GM19463 (cell line): ENCODE data around the gene NEUROG1.

Experiments used
- ATAC-seq: cut with Tn5 transposase; IDR thresholded peaks from one replicate; pipeline ENCODE4 v1.9.1; 2021; ENCODE audit warnings: mild to moderate bottlenecking, moderate library complexity; ENCODE audit not compliant: unreplicated experiment

NEUROG1 gene

GRCh38 chr5:135565266-135565665 lies 29.5 kb upstream of the NEUROG1 start:
- ATAC-seq = no peak

DNA sequence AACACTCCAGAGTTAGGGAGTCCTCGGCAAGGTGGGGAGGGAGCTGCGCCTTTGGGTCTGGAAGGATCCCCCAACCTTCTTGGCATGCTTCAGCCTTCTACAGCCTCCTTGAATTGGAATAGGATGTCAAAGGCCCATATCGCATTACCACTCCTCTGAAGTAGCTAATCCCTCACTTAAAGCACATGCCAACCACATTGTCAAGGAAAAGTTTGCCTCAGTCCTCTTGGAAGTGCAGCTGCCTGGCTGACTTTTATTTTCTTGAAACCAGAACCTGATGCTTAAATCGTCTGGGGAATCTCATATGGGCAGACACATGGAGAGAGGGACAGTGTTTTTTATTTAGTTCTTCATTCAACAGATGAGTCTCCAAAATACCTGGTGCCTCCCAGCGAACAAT lies 28.6 kb upstream of the NEUROG1 start:
- no peak for ATAC-seq

DNA sequence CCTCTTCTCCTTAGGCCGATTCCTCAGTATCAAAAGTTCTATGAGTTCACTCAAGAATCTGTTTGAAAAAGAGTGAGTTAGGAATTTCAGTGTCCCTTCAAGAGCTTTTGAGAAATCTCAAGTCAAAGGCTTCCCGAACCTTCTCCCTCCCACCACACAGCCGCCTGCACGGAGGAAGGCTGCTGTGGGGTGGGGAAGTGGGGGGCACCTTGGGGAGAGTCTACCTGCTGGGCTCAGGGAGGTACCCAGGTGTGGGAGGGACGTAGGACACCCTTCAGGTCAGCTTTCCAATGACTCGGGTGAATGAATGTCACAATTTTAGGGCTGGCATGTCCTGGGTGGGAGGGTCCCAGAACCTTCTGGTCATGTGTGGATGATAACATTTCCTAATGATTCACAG lies 25.5 kb upstream of the NEUROG1 start:
- no peak for ATAC-seq

DNA sequence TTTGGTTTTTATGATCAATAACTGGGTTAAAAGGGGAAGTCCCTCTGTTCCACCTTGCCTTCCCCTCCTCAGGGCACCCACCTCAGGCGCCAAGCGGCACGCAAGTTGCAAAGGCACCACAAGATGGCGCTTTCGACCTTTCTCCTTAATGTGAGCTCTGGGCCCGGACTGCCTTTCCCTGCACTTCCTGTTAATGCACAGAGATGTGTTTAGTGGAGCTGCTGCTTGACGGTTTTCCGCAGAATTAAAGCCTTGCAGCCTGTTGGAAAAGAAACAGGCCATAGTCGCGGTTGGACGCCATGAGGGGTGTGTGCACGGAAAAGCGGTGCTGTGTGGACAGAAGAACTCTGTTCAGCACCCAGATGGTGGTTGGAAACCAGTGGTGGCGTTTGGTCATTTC lies 25.1 kb upstream of the NEUROG1 start:
- ATAC-seq = peak; percentile 98

DNA sequence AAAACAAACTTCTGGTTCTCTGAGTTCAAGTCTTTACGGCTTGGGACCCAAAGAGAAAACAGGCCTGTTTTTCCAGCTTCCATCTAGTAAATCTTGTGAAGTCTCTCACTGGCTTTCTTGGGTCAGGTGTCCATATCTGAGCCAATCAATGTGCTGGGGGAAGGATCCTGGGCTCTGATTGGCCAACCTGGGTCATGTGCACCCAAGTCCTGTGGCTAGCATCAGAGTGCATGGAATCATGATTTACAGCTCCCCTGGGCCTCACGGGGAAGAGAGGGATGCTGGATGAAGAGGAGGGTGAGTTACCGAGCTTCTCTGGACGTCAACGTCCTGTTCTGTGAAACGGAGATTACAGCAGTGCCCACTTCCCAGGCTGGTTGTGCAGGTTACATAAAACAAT lies 23.6 kb upstream of the NEUROG1 start:
- no peak for ATAC-seq

DNA sequence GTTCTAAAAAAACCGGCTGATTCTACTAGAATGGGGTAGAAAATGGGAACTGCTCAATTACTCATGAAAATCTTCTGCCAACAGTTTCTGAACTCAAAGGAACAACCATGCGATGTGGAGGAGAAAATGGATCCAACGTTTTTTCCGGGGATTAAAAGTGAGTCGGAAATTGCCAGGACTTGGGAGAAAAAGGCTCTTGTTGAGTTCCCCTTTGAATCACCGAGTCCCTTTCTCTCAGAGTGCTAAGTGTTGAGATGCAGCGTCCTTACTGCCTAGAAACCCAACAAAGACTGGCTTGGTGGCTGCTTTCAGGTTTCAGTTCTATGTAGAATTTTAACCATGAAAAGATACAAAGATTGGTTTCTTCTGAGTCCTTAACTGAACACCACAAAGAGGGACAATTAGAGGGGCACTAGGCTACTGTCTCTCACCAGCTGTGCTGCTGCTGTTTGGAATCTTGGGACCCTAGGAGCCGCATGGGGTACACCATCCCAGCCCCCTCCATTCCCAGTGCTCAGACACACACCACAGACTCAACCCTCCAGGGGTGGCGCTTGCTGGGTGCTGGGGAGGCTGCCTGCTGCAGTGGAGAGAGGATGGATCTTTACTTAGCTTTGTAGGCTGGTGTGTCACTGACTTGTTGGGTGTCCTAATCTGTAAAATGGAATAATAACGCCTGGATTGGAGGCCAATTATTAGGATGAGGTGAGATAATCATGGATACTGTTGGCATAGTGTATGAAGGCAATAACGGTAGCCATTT lies 21.5 kb upstream of the NEUROG1 start:
- no peak for ATAC-seq

DNA sequence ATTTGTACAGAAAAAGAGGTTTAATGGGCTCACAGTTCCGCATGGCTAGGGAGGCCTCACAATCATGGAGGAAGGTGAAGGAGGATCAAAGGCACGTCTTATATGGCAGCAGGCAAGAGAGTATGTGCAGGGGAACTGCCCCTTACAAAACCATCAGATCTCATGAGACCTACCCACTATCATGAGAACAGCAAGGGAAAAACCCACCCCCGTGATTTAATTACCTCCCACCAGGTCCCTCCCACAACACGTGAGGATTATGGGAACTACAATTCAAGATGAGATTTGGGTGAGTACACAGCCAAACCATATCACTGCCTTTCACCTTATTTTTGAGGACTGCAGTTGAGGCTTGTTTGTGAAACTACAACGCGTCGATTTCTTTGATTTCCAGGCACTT lies 20.9 kb upstream of the NEUROG1 start:
- ATAC-seq = no peak

DNA sequence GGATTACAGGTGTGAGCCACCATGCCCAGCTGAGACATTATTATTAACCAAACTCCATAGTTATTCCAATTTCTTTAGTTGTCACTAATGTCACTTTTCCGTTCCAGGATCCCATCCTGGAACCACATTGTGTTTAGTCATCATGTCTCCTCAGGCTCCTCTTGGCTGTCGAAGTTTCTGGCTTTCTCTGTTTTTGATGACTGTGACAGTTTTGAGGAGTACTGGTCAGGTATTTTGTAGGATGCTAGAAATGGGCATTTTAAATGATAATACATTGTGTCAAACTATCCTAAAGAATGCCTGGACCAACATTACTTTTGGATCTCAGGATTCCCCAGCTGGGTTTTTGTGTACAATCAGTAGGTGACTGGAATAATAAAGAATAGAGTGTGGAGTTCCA lies 19.8 kb upstream of the NEUROG1 start:
- ATAC-seq = no peak

GRCh38 chr5:135553688-135554462 lies 18.1 kb upstream of the NEUROG1 start:
- ATAC-seq = no peak

DNA sequence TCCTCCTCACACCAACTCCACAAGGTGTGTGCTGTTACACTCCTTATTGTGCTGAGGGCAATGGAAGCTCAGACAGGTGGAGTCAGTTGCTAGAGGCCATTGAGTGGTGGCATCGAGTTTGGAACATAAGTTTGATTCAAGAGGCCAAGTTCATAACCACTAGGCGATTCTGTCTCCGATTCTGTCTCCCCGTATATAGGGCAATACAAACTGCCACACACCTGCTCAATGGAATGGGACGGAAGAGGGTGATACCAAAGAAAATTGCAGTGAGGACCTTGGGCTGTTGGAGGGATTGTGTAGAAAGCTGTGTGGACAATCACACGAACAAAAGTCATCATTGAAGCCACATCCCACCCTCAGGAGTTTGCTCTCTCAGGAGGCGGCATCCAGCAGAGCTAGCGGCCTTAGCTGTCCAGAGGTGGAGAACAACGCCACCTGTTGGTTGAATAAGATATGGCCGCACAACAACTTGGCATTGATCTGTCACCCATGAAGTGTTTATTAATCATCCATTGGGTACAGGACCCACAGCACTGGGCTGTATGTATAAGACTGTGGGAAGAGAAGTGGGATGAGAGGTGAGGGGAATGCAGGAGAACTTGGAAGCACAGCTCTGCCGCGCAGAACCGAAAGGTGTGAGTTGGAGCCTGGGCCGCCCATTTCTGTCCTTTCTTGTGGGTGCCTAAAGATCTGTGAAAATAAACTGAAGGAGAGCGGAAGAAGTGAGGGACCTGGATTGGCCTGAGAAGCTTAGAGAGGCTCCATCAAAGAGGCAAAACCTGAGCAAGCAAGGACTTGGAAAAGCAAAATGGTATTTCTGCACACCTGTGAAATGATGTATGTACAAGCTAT lies 16.1 kb upstream of the NEUROG1 start:
- no peak for ATAC-seq

GRCh38 chr5:135549413-135549812 lies 13.6 kb upstream of the NEUROG1 start:
- no peak for ATAC-seq

DNA sequence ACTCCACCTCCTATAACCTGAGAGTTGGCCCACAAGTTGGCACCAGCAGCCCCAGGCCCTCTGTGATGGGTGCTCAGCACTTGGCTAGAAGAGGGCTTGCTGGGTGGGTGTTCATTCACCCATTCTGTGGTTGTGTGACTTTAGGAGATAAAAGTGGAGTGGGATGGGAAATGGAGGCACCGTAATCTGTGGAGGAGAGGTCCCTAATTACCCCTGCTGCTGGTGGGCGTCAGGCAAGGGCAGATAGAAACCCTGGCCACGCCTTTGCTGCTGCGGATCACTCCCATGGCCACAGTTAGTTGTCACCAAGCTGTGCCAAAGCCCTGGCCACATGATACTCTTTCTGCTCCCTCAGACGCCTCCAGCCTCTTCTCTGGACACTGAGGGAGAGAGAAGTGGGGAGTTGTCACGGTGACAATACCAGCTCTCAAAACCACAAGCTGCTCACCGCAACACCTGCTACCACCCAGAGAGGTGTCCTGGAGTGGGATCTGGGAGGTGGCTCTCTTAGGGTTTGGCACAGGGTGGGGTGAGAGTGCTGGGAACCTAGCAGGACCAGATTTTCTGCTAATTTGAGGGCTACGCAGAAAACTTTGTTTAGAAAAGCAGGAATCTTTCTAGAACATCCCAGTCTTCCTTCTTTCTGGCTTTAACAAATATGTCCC lies 12.0 kb upstream of the NEUROG1 start:
- no peak for ATAC-seq

DNA sequence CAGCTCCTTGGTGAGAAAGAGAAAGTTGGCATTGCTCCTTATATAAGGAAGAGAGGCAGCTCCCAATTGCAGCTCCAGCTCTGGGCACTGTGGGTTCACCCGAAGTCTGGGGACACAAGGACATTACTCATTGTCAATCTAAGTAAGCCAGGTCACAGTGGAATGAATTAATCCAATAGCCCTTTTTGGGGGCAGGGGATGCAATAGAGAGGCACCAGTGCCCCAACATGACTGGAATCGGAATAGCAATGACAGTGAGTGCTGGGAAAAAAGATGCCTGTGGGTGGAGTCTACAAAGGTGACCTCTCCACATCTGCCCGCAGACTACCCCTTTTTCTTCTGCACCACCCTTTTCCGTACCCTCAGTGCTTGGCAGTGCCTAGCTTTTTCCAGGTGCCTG lies 11.1 kb upstream of the NEUROG1 start:
- no peak for ATAC-seq

GRCh38 chr5:135546101-135546500 lies 10.3 kb upstream of the NEUROG1 start:
- ATAC-seq = no peak

DNA sequence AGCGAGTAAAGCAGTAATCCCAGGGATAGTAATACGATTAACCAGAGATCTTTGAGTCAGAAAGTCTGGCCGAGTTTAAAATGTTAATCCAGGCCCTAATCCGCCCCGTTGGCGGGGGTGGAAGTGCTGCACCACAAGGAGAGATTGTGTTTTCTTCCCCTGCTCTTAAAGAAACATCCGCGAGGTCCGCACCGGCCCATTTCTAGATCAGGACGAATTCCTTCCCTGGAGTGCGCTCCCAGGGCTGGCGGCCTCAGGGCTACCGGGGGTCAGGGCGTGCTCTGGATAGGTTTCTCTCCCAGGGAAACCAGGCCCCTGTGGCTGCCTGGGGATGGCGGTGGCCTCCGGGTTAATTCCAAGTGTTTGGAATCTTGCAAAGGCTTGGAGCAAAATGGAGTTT lies 9.3 kb upstream of the NEUROG1 start:
- no peak for ATAC-seq

GRCh38 chr5:135543485-135544304 lies 7.9 kb upstream of the NEUROG1 start:
- no peak for ATAC-seq

DNA sequence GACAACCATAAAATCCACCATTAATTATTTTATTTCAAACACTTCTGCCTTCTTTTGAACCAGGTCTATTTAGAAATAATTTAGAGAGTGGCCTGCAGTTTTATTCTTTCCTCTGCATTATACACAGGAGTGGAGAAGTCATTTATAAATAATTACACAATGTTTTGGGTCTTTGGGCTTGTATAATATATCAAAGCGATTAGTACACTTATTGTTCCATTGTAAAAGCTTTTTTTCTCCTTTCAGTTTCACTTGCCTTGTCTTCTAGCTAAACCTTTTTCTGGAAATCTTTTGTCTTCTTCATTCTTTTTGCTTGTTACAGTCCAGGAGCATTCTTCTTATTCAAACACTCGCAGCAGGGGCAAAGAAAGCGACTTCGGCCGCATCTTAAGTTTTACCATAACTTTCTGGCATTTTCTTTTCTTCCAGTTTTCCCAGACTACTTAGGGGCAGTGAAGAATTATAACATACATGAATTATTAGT lies 7.3 kb upstream of the NEUROG1 start:
- ATAC-seq = no peak

DNA sequence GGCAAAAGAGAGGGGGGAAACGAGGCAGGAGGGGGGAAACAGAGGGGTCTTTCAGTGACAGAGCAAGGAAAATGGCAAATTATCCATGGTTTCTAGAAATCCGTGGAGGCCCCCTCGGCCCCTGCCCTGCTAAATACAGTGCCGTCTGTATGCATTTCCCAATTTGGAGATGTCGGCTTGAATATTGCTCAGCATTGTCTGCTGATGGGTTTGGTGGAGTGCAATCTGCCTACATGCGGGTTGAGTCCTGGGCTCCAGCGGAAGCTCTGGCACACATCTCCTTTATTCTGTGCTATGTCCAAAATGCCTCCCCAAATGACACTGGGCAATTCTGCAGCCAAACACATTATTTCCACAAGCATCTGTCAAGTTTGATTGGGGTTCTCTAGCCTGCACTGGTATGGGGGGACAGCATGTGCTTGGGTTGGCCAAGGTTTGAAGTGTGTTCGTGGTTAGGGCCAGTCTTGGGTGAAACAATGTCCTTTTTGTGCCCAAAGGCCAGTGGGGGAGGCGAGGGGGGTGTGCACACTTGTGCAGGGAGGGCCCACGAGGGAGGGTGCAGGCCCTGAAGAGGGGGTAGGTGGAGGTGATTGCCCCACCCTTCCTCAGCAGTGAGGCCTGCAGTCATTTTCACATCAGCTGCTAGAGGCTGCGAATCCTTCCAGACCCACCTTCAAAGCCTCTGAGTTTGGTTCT lies 6.2 kb upstream of the NEUROG1 start:
- no peak for ATAC-seq

DNA sequence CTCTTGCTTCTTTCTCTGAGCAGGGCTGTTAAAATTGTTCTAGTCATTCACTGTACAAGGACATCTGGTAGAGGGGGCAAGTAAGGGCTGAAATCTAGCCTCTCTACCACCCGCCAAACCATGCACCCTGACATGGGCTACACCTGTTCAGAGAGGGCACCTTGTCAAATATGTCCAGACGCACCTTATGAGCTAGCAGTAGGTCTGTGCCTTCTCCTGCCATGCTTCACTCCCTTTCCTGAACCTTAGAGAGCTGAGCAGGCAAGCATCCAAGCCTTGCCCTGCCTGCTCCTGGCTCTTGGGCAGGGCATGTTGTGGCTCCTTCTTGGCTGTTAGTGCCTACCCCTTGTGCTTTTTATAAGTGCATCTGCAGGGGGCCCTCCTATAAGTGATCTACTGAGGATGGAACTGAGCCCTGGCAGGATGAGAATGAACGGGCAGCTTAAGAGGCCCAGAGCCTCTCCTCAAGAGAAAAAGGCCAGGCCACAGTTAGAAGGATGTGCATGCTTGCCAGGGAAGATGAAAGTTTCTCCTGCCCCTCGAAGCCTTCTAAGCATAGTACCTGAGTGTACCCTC lies 3.8 kb upstream of the NEUROG1 start:
- ATAC-seq = no peak
